OCI-LY7 (cell line): Measurements from ENCODE around the gene VOPP1. TPM values are rescaled to one million over a fixed set of nuclear protein-coding genes. Genes with fewer than 3 reads are reported as not detected.

ENCODE experiments used
- BruUV-seq: library from RNA; stranded (reverse); fragments of 400-500 nt; replicated peaks from 2 replicates; lab custom pipeline; 2021; lab: Mats Ljungman, UMichigan
- CTCF ChIA-PET: fragments of 300-600 bp; sonication (Branson Sonifier 250); formaldehyde crosslinking; loops from one replicate; lab custom pipeline; 2022; ENCODE audit warnings: antibody characterized with exemption; ENCODE audit not compliant: unreplicated experiment; lab: Charles Lee
- POLR2A ChIA-PET: fragments of 300-600 bp; sonication (Branson Sonifier 250); formaldehyde crosslinking; loops from one replicate; lab custom pipeline; 2022; ENCODE audit warnings: antibody characterized with exemption; lab: Charles Lee
- DNase-seq: peaks from one replicate; pipeline ENCODE4 v3.0.0-alpha.2; 2015; ENCODE audit warnings: low spot score
- H2AFZ ChIP-seq: fragments of 200-600 bp; sonication (generic), shearing (Covaris generic); 2 replicates; pipeline ENCODE4 v1.6.1; 2014; ENCODE audit warnings: mild to moderate bottlenecking, antibody characterized with exemption, low read length, moderate library complexity
- H3K27ac ChIP-seq: fragments of 200-600 bp; sonication (generic); 2 replicates; pipeline ENCODE4 v1.5.1; 2014; ENCODE audit warnings: mixed run types, low read depth, mild to moderate bottlenecking, moderate library complexity, low read length, inconsistent platforms; ENCODE audit not compliant: poor library complexity, severe bottlenecking
- H3K36me3 ChIP-seq: fragments of 200-600 bp; sonication (generic); 2 replicates; pipeline ENCODE4 v1.6.1; 2014; ENCODE audit warnings: mild to moderate bottlenecking, antibody characterized with exemption, low read length, moderate library complexity, mixed read lengths; ENCODE audit not compliant: insufficient read depth
- H3K4me1 ChIP-seq: fragments of 200-600 bp; sonication (generic); 2 replicates; pipeline ENCODE4 v1.5.1; 2014; ENCODE audit warnings: mild to moderate bottlenecking, low read length; ENCODE audit not compliant: insufficient read depth, poor library complexity, severe bottlenecking
- H3K4me2 ChIP-seq: fragments of 200-600 bp; sonication (generic); 2 replicates; pipeline ENCODE4 v1.6.1; 2014; ENCODE audit warnings: mild to moderate bottlenecking, low read length
- H3K4me3 ChIP-seq: fragments of 200-600 bp; sonication (generic); 2 replicates; pipeline ENCODE4 v1.5.1; 2014; ENCODE audit warnings: mild to moderate bottlenecking, low read depth, low read length; ENCODE audit not compliant: poor library complexity, severe bottlenecking
- H3K79me2 ChIP-seq: fragments of 200-600 bp; sonication (generic); 2 replicates; pipeline ENCODE4 v1.6.1; 2016; ENCODE audit warnings: low read depth, mild to moderate bottlenecking, low read length, moderate library complexity, mixed read lengths; ENCODE audit not compliant: insufficient read depth
- H3K9me2 ChIP-seq: fragments of 200-600 bp; sonication (generic); 2 replicates; pipeline ENCODE4 v1.6.1; 2016; ENCODE audit warnings: mild to moderate bottlenecking, low read length, mixed read lengths; ENCODE audit not compliant: insufficient read depth
- H3K9me3 ChIP-seq: fragments of 200-600 bp; sonication (generic); 2 replicates; pipeline ENCODE4 v1.6.1; 2014; ENCODE audit warnings: mild to moderate bottlenecking, mixed run types, low read length, mixed read lengths
- H4K20me1 ChIP-seq: fragments of 200-600 bp; sonication (generic); 2 replicates; pipeline ENCODE4 v1.6.1; 2014; ENCODE audit warnings: mild to moderate bottlenecking, antibody characterized with exemption, low read length, moderate library complexity, mixed read lengths; ENCODE audit not compliant: insufficient read depth
- CTCF ChIP-seq: fragments of 200-600 bp; sonication (generic); conservative IDR thresholded peaks from 2 replicates; pipeline ENCODE4 v1.5.1; 2014; ENCODE audit warnings: mild to moderate bottlenecking, antibody characterized with exemption, low read length, moderate library complexity, mixed read lengths
- EZH2phosphoT487 ChIP-seq: fragments of 200-600 bp; sonication (generic); IDR thresholded peaks from 2 replicates; pipeline ENCODE4 v1.6.1; 2018; ENCODE audit warnings: low read depth, borderline replicate concordance, mild to moderate bottlenecking, mixed run types, antibody characterized with exemption, low read length, moderate library complexity, mixed read lengths
- intact Hi-C: fragments of 100-400 bp; cut with micrococcal nuclease; formaldehyde crosslinking; loops from one replicate; pipeline ENCODE4 v1.10.0; 2022; ENCODE audit not compliant: unreplicated experiment
- total RNA-seq, 2 experiments: library from RNA; depleted of rRNA in 1 of 2; stranded (reverse); fragments of >200 nt in 1 of 2; shearing (Covaris generic) in 1 of 2; gene quantifications; 2 replicates each; pipeline ENCODE4 v1.2.3, GENCODE V29; 2014 to 2022

The VOPP1 gene
- total RNA-seq, 2 experiments from 2014 or later = 68.8 to 72.1 TPM

GRCh38 chr7:55437375-55437774, 134.9 kb downstream of the VOPP1 start:
- Histone ChIP-seq H3K4me3 (no peak overlapping the region), H3K36me3 (no peaks in the 10 kb centered on the region), H3K27ac (no peak overlapping the region), H3K9me2 (no peaks in the 10 kb centered on the region), H2AFZ (no peak overlapping the region), H3K4me1 (peaks cover 10% of the 10 kb centered on the region), H3K9me3 (no peaks in the 10 kb centered on the region), H4K20me1 (no peaks in the 10 kb centered on the region), H3K79me2 (no peaks in the 10 kb centered on the region), H3K4me2 (no peak overlapping the region)
- ChIA-PET CTCF (no interaction called here), POLR2A (no interaction called here)
- no peak for DNase-seq
- no TSS peak for BruUV-seq
- TF ChIP-seq CTCF = no peak
- intact Hi-C loops = no loop called here

GRCh38 chr7:55436457-55436856, 135.8 kb downstream of the VOPP1 start:
- Histone ChIP-seq H3K4me1 (peaks cover 10% of the 10 kb centered on the region), H2AFZ (no peak overlapping the region), H3K4me2 (no peak overlapping the region), H4K20me1 (no peaks in the 10 kb centered on the region), H3K27ac (no peak overlapping the region), H3K9me3 (no peaks in the 10 kb centered on the region), H3K4me3 (no peak overlapping the region), H3K9me2 (no peaks in the 10 kb centered on the region), H3K36me3 (no peaks in the 10 kb centered on the region), H3K79me2 (no peaks in the 10 kb centered on the region)
- ChIA-PET CTCF (no interaction called here), POLR2A (interaction anchor here (1.0 kb wide), 1 partner anchor 205 kb away, joined by 3 read pairs; no protein-coding TSS in a partner anchor)
- BruUV-seq = no TSS peak
- no peak for DNase-seq
- TF ChIP-seq EZH2phosphoT487 = no peak
- TF ChIP-seq CTCF = no peak
- intact Hi-C loops = no loop called here

DNA sequence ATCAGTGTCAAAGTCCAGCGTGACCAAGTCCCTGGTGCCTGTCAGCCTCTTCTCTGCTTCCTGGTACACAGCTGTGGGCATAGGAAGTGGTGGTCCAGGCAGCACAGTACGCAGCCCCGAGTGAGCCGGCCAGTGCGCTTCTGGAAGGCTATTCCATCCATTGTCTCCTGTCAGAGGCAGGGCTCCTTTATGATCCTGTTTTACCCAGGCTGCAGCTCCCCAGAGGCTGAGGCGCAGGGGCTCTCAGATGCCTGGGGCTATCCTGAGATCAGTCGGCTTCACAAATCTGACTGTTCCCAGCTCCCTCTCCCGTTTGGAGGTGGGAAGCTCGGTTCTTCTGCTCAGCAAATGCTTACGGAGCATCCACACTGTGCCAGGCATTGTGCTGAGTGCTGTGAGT, 136.8 kb downstream of the VOPP1 start:
- Histone ChIP-seq H3K4me3 (no peak overlapping the region), H4K20me1 (no peaks in the 10 kb centered on the region), H3K27ac (no peak overlapping the region), H3K9me2 (no peaks in the 10 kb centered on the region), H3K36me3 (no peaks in the 10 kb centered on the region), H2AFZ (no peak overlapping the region), H3K9me3 (no peaks in the 10 kb centered on the region), H3K4me2 (no peak overlapping the region), H3K4me1 (peaks cover 10% of the 10 kb centered on the region), H3K79me2 (no peaks in the 10 kb centered on the region)
- no TSS peak for BruUV-seq
- CTCF ChIA-PET = no interaction called here
- TF ChIP-seq EZH2phosphoT487 (no peak), CTCF (no peak)
- intact Hi-C loops = no loop called here
- no peak for DNase-seq
- POLR2A ChIA-PET = no interaction called here
